ENCODE results near the gene BRI3BP. TPM values are rescaled to one million over a fixed set of nuclear protein-coding genes. Genes with fewer than 3 reads are reported as not detected.
A peak's percentile ranks its signal among the peaks of the same experiment; 100 is the strongest.
"Not testable (repeated sequence)": the region's sequence is repeated elsewhere in the genome, so short reads cannot be mapped to it uniquely, and the experiment has no call there.

The BRI3BP gene
- total and polyA plus RNA-seq, 9 of the 15 experiments (the other 6 are each of a cell fraction or from before 2014, with no cell fraction given): 12.3 to 25.0 (median 16.6) TPM

- TF ChIP-seq LCOR (CRISPR knock-in tag; IDR thresholded peaks at IDR 0.05) (no peak), ZNF57 (CRISPR knock-in tag; IDR thresholded peaks at IDR 0.05) (no peak), ELF1 (tag; IDR thresholded peaks at IDR 0.05) (no peak), ZNF140 (CRISPR knock-in tag; IDR thresholded peaks at IDR 0.05) (no peak)
Observed at GRCh38 chr12:125028106-125028505, 34.7 kb downstream of the BRI3BP start (continued).

- no peak overlapping the region for H3K9ac ChIP-seq (ENCODE audit: insufficient read depth in 1 of 2, low read depth in 2 of 2, low read length in 2 of 2)
- H3K4me2 ChIP-seq (ENCODE audit: insufficient read depth, low read length): no peak overlapping the region
- no peak overlapping the region for H3K4me3 ChIP-seq
- H3K27ac ChIP-seq (ENCODE audit: extremely low read depth, low read depth, low read length): no peak overlapping the region
- intact Hi-C loops (cut with micrococcal nuclease) (no loop called here), in situ Hi-C loops (cut with MboI) (no loop called here)
- ChIA-PET CTCF (ENCODE audit: low intra/inter-chr PET ratio) (no interaction called here), POLR2A (interaction anchor here (1.0 kb wide), 1 partner anchor 14 kb away, joined by 4 read pairs; no protein-coding TSS in a partner anchor)
- ATAC-seq (no peak), DNase-seq (ENCODE audit: extremely low read depth in 1 of 4, low spot score in 3 of 4) (no peak), FAIRE-seq (peak; percentile 35)
- no peaks in the 10 kb centered on the region for H3K9me3 ChIP-seq (replicated peaks; ENCODE audit: control insufficient read depth, insufficient read depth, low read depth, low read length)
- no TSS peak for BruUV-seq (replicated peaks)
- WGBS (ENCODE audit: insufficient coverage, low coverage, missing lambda C conversion rate): 94% methylated on average over 7 of the region's 7 CpGs
- H2AFZ ChIP-seq (ENCODE audit: low read depth, low read length): no peak overlapping the region
- no peaks in the 10 kb centered on the region for H4K20me1 ChIP-seq (replicated peaks; ENCODE audit: control insufficient read depth, insufficient read depth, low read length)
- H3K4me1 ChIP-seq (replicated peaks in 1 of 2; ENCODE audit: control insufficient read depth in 2 of 2, insufficient read depth in 2 of 2, low read length in 2 of 2): no peaks in the 10 kb centered on the region
- no peaks in the 10 kb centered on the region for H3K27me3 ChIP-seq (ENCODE audit: control insufficient read depth in 2 of 2, insufficient read depth in 2 of 2, low read length in 2 of 2)
- H3K36me3 ChIP-seq (ENCODE audit: control insufficient read depth, insufficient read depth, low read length): peaks cover 34% of the 10 kb centered on the region; the same call in 1 of the 3 replicates
- no peak for TF ChIP-seq MTA1 (IDR thresholded peaks at IDR 0.05; ENCODE audit: borderline replicate concordance)
- TF ChIP-seq ATF4 (CRISPR knock-in tag; IDR thresholded peaks at IDR 0.05): no peak
- TF ChIP-seq ZNF449 (CRISPR knock-in tag; IDR thresholded peaks at IDR 0.05): no peak
- no peak for TF ChIP-seq MAFG (tag; conservative IDR thresholded peaks at IDR 0.05)
- no peaks in the 10 kb centered on the region for H3K9me1 ChIP-seq (ENCODE audit: control insufficient read depth, insufficient read depth, low read length)
- no peaks in the 10 kb centered on the region for H3K79me2 ChIP-seq (ENCODE audit: control insufficient read depth, insufficient read depth, low read length)
Observed at GRCh38 chr12:125029761-125030358, 36.4 kb downstream of the BRI3BP start.

DNA sequence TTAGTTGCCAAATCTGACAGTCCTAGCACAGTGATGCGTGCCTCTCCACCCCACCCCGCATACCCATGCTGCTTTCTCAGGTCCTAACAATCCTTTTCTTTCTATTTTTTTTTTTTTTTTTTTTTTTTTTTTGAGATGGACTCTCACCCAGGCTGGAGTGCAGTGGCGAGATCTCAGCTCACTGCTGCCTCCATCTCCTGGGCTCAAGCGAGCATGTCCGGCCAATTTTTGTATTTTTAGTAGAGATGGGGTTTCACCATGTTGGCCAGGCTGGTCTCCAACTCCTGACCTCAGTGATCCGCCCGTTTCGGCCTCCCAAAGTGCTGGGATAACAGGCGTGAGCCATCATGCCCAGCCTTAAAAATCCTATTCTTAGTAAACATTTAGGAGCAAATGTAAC lies 38.0 kb downstream of the BRI3BP start:
- H3K9me1 ChIP-seq (ENCODE audit: control insufficient read depth, insufficient read depth, low read length); H3K27ac ChIP-seq (ENCODE audit: extremely low read depth, low read depth, low read length); POLR2A ChIA-PET; in situ Hi-C loops (cut with MboI); H3K27me3 ChIP-seq (ENCODE audit: control insufficient read depth in 2 of 2, insufficient read depth in 2 of 2, low read length in 2 of 2); ATAC-seq; H4K20me1 ChIP-seq (replicated peaks; ENCODE audit: control insufficient read depth, insufficient read depth, low read length); CTCF ChIA-PET (ENCODE audit: low intra/inter-chr PET ratio); BruUV-seq (replicated peaks); H2AFZ ChIP-seq (ENCODE audit: low read depth, low read length); H3K9ac ChIP-seq (ENCODE audit: insufficient read depth in 1 of 2, low read depth in 2 of 2, low read length in 2 of 2); H3K4me2 ChIP-seq (ENCODE audit: insufficient read depth, low read length); intact Hi-C loops (cut with micrococcal nuclease); FAIRE-seq; H3K79me2 ChIP-seq (ENCODE audit: control insufficient read depth, insufficient read depth, low read length); H3K9me3 ChIP-seq (replicated peaks; ENCODE audit: control insufficient read depth, insufficient read depth, low read depth, low read length); H3K4me3 ChIP-seq; H3K4me1 ChIP-seq (replicated peaks in 1 of 2; ENCODE audit: control insufficient read depth in 2 of 2, insufficient read depth in 2 of 2, low read length in 2 of 2); DNase-seq (ENCODE audit: extremely low read depth in 1 of 4, low spot score in 3 of 4): not testable (repeated sequence)
- H3K36me3 ChIP-seq (ENCODE audit: control insufficient read depth, insufficient read depth, low read length): peaks cover 22% of the 10 kb centered on the region; the same call in 1 of the 3 replicates
- 87% methylated on average over 9 of the region's 9 CpGs for WGBS (ENCODE audit: insufficient coverage, low coverage, missing lambda C conversion rate)
